Endometrium (tissue), 2 donors: ENCODE results near the gene BLMH.

Source experiments
- FAIRE-seq: peaks from 2 replicates; lab custom pipeline; 2012; peaks lifted over from hg19 to GRCh38; lab: Jason Lieb, UNC
- donor health status: control.
- donor health status: control.

Gene BLMH

DNA sequence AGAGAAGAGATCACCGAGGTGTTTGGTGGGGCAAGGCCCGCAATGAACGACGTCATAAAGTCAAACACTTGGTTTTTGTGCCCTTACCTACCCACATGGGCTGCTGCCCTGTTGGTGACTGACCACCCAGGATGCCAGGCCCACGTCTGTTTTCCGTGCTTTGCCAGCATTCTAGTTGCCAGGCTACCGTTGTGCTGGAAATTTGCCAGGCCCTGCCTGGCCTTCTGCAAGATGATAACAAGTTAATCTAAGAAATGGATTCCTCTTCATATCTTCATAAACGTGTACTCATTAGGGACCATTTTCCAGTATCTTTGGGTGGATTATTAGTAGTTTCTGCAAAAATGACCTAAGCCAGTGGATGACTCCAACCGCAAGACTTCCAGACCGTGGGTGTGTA lies 91.6 kb downstream of the BLMH start:
- no peak for FAIRE-seq

DNA sequence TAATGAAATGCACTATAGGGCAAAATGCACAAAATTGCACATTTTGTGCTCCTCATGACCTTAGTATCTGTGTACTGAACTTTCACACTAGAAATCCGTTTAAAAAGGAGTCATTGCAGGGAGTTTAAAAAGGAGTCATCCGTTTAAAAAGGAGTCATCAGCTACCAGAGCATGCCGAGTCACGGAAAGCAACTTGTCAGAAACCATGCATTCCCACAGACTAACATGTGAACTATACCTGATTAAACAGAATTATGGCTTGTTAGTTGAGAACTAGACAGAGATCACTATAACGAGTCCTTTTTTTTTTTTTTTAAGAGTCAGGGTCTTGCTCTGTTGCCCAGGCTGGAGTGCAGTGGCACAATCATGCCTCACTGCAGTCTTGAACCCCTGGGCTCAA lies 92.1 kb downstream of the BLMH start:
- no peak for FAIRE-seq
